Ecto neural progenitor cell (in vitro differentiated cells): ENCODE data around the gene NRSN1.

Experiments used
- DNase-seq: peaks from one replicate; pipeline ENCODE4 v3.0.0-alpha.2; 2018; ENCODE audit warnings: low spot score

NRSN1 gene

GRCh38 chr6:24125980-24126379 is at the start of gene NRSN1:
Gene NRSN1 (plus strand): TSS chr6:24126215. CDS start chr6:24134328, 8,113 bp downstream.
- DNase-seq, result peak; percentile 91

GRCh38 chr6:24078200-24078599 is 47.8 kb upstream of the NRSN1 start:
- no peak for DNase-seq

GRCh38 chr6:24079076-24079475 is 46.9 kb upstream of the NRSN1 start:
- no peak for DNase-seq

GRCh38 chr6:24080711-24081110 is 45.3 kb upstream of the NRSN1 start:
- no peak for DNase-seq

GRCh38 chr6:24089736-24090135 is 36.3 kb upstream of the NRSN1 start:
- DNase-seq, result no peak

- DNase-seq, result no peak
Observed at GRCh38 chr6:24092407-24092806, 33.6 kb upstream of the NRSN1 start.

GRCh38 chr6:24093381-24093780 is 32.6 kb upstream of the NRSN1 start:
- DNase-seq, result no peak

- DNase-seq, result no peak
Observed at GRCh38 chr6:24099181-24099580, 26.8 kb upstream of the NRSN1 start.

GRCh38 chr6:24100024-24100769 is 25.8 kb upstream of the NRSN1 start:
- no peak for DNase-seq

GRCh38 chr6:24100770-24101155 is 25.3 kb upstream of the NRSN1 start:
- no peak for DNase-seq

GRCh38 chr6:24105191-24105590 is 20.8 kb upstream of the NRSN1 start:
- no peak for DNase-seq

GRCh38 chr6:24106291-24106690 is 19.7 kb upstream of the NRSN1 start:
- no peak for DNase-seq

- DNase-seq, result no peak
Observed at GRCh38 chr6:24107294-24107693, 18.7 kb upstream of the NRSN1 start.

GRCh38 chr6:24108056-24108455 is 18.0 kb upstream of the NRSN1 start:
- DNase-seq, result no peak

- no peak for DNase-seq
Observed at GRCh38 chr6:24110417-24110816, 15.6 kb upstream of the NRSN1 start.

- DNase-seq, result no peak
Observed at GRCh38 chr6:24113891-24114290, 12.1 kb upstream of the NRSN1 start.

GRCh38 chr6:24117021-24117420 is 9.0 kb upstream of the NRSN1 start:
- no peak for DNase-seq

GRCh38 chr6:24122139-24122538 is 3.9 kb upstream of the NRSN1 start:
- DNase-seq, result no peak

- peak; percentile 78 for DNase-seq
Observed at GRCh38 chr6:24126586-24127192, 674 bp downstream of the NRSN1 start.

- no peak for DNase-seq
Observed at GRCh38 chr6:24127316-24127715, 1.3 kb downstream of the NRSN1 start.

- DNase-seq, result no peak
Observed at GRCh38 chr6:24131751-24132150, 5.7 kb downstream of the NRSN1 start.

- DNase-seq, result no peak
Observed at GRCh38 chr6:24139080-24139479, 13.1 kb downstream of the NRSN1 start.

GRCh38 chr6:24139639-24140038 is 13.6 kb downstream of the NRSN1 start:
- no peak for DNase-seq

GRCh38 chr6:24140591-24140990 is 14.6 kb downstream of the NRSN1 start:
- DNase-seq, result no peak
